K562 (cell line): ENCODE data around the gene SPEF1. TPM values are rescaled to one million over a fixed set of nuclear protein-coding genes. Genes with fewer than 3 reads are reported as not detected.

Experiments used
- ARID2 ChIP-seq: fragments of 450-650 bp; IDR thresholded peaks from 2 replicates; pipeline ENCODE4 v1.6.1; 2017; ENCODE audit warnings: antibody characterized with exemption, mild to moderate bottlenecking
- DNMT1 ChIP-seq: fragments of 450-650 bp; IDR thresholded peaks from 2 replicates; pipeline ENCODE4 v1.6.1; 2016; ENCODE audit warnings: antibody characterized with exemption, mild to moderate bottlenecking
- FOSL1 ChIP-seq: fragments of 200-800 bp; sonication (Bioruptor generic); conservative IDR thresholded peaks from 2 replicates; pipeline ENCODE4 v1.6.1; 2016; ENCODE audit warnings: missing genetic modification characterization, missing compliant biosample characterization
- HDAC8 ChIP-seq: fragments of 450-650 bp; IDR thresholded peaks from 2 replicates; pipeline ENCODE4 v1.6.1; 2016; ENCODE audit warnings: mild to moderate bottlenecking, missing genetic modification characterization, moderate library complexity, missing compliant biosample characterization
- NKRF ChIP-seq: fragments of 450-650 bp; IDR thresholded peaks from 2 replicates; pipeline ENCODE4 v1.6.1; 2016; ENCODE audit warnings: borderline replicate concordance
- PHF8 ChIP-seq: fragments of 200-600 bp; sonication (generic); IDR thresholded peaks from 2 replicates; pipeline ENCODE4 v1.6.1; 2012; ENCODE audit warnings: mixed run types, mild to moderate bottlenecking, inconsistent platforms, low read length, moderate library complexity, borderline replicate concordance
- RCOR1 ChIP-seq, 2 experiments: IDR thresholded peaks; 2 replicates each; pipeline ENCODE4 v1.6.1; 2012; ENCODE audit warnings: low read depth in 2 of 2, low read length in 2 of 2, borderline replicate concordance in 1 of 2, improper control_type of control experiment in 1 of 2
- SMARCA5 ChIP-seq: fragments of 450-650 bp; IDR thresholded peaks from 2 replicates; pipeline ENCODE4 v1.6.1; 2016
- SP2 ChIP-seq: IDR thresholded peaks from 2 replicates; pipeline ENCODE4 v1.6.1; 2011; ENCODE audit warnings: mild to moderate bottlenecking, low read depth, low read length, moderate library complexity; ENCODE audit not compliant: poor library complexity, severe bottlenecking; ENCODE audit errors: extremely low read depth
- SPI1 ChIP-seq: IDR thresholded peaks from 2 replicates; pipeline ENCODE4 v1.6.1; 2011; ENCODE audit warnings: low read depth, low read length, control low read depth, borderline replicate concordance
- TFAP4 ChIP-seq: sonication (generic); formaldehyde crosslinking; IDR thresholded peaks from 2 replicates; pipeline ENCODE4 v1.8.0; 2022; ENCODE audit warnings: missing genetic modification reagents, mild to moderate bottlenecking, moderate library complexity, borderline replicate concordance
- TOE1 ChIP-seq, 2 experiments: fragments of 450-650 bp in 1 of 2; sonication (generic) in 1 of 2; formaldehyde crosslinking in 1 of 2; IDR thresholded peaks; 2 replicates each; pipeline versions ENCODE4 v1.7.1 to v1.8.0; 2016 to 2022; ENCODE audit warnings: borderline replicate concordance in 2 of 2, mild to moderate bottlenecking in 2 of 2, antibody characterized with exemption in 1 of 2, inconsistent platforms in 1 of 2, low read depth in 1 of 2, missing genetic modification reagents in 1 of 2, moderate library complexity in 1 of 2
- ZBTB7A ChIP-seq: IDR thresholded peaks from 2 replicates; pipeline ENCODE4 v1.6.1; 2011; ENCODE audit warnings: low read depth, mild to moderate bottlenecking, low read length, moderate library complexity, borderline replicate concordance; ENCODE audit not compliant: control insufficient read depth
- ZFP1 ChIP-seq: fragments of 450-650 bp; formaldehyde crosslinking; IDR thresholded peaks from 2 replicates; pipeline ENCODE4 v1.4.0; 2020; ENCODE audit warnings: mild to moderate bottlenecking, mixed read lengths
- ZFX ChIP-seq: sonication (generic); formaldehyde crosslinking; IDR thresholded peaks from 2 replicates; pipeline ENCODE4 v1.8.0; 2022; ENCODE audit warnings: mild to moderate bottlenecking, missing genetic modification reagents, moderate library complexity
- ZNF347 ChIP-seq: fragments of 450-650 bp; formaldehyde crosslinking; IDR thresholded peaks from 2 replicates; pipeline ENCODE4 v1.4.0; 2020; ENCODE audit warnings: low read depth, mild to moderate bottlenecking, moderate library complexity
- ZNF583 ChIP-seq: fragments of 250-450 bp; sonication (Bioruptor Pico); IDR thresholded peaks from 2 replicates; pipeline ENCODE4 v1.4.0; 2020
- polyA plus RNA-seq, 8 experiments: library from polyadenylated mRNA; depleted of rRNA in 4 of 8; stranded (reverse) in 5 of 8; unstranded in 3 of 8; fragments of >200 nt; fragmentation: Nextera tagmentation in 2 of 8; fragmentation: Illumina TruSeq in 1 of 8; extraction: Ambion mirVana in 2 of 8; extraction: Trizol in 1 of 8; gene quantifications; 2 replicates each; pipeline versions ENCODE4 v1.2.1 to v1.2.3, GENCODE V29; 2011 to 2014; ENCODE audit warnings: inconsistent platforms in 1 of 8, missing spikeins in 1 of 8
- total RNA-seq, 7 experiments: library from RNA; depleted of rRNA in 6 of 7; stranded (reverse); fragments of >200 nt in 6 of 7; fragmentation: Illumina TruSeq in 2 of 7; extraction: Trizol in 2 of 7; gene quantifications; 2 replicates each; pipeline versions ENCODE4 v1.2.1 to v1.2.3, GENCODE V29; 2011 to 2021; ENCODE audit warnings: low replicate concordance in 1 of 7
- TF ChIP-seq, protein P1 (sequence below): sonication (generic); formaldehyde crosslinking; IDR thresholded peaks from 2 replicates; pipeline ENCODE4 v1.8.0; 2022; ENCODE audit warnings: mild to moderate bottlenecking, missing genetic modification reagents
- TF ChIP-seq, protein P2 (sequence below), 2 experiments: IDR thresholded peaks; 2 replicates each; pipeline ENCODE4 v1.6.1; 2011; ENCODE audit warnings: borderline replicate concordance in 1 of 2, control low read depth in 1 of 2, low read depth in 1 of 2, low read length in 1 of 2, mild to moderate bottlenecking in 1 of 2, mixed read lengths in 1 of 2, moderate library complexity in 1 of 2; ENCODE audit not compliant: insufficient read depth in 1 of 2, insufficient read length in 1 of 2, poor library complexity in 1 of 2, severe bottlenecking in 1 of 2; ENCODE audit errors: extremely low read depth in 1 of 2
- TF ChIP-seq, protein P3 (sequence below): IDR thresholded peaks from 2 replicates; pipeline ENCODE4 v1.6.1; 2011; ENCODE audit warnings: borderline replicate concordance, low read depth, mild to moderate bottlenecking, moderate library complexity, low read length; ENCODE audit not compliant: insufficient read depth, poor library complexity, severe bottlenecking

SPEF1 gene
- total and polyA plus RNA-seq, 9 of the 15 experiments (the other 6 are each of a cell fraction or from before 2014, with no cell fraction given): not detected

GRCh38 chr20:3786126-3786484 lies 4.9 kb upstream of the SPEF1 start (continued):
- TF ChIP-seq ZNF583 (CRISPR knock-in tag): no peak
- TF ChIP-seq, protein P1, sequence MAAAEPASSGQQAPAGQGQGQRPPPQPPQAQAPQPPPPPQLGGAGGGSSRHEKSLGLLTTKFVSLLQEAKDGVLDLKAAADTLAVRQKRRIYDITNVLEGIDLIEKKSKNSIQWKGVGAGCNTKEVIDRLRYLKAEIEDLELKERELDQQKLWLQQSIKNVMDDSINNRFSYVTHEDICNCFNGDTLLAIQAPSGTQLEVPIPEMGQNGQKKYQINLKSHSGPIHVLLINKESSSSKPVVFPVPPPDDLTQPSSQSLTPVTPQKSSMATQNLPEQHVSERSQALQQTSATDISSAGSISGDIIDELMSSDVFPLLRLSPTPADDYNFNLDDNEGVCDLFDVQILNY (CRISPR knock-in tag): no peak
- TF ChIP-seq TOE1 (IDR thresholded peaks at IDR 0.05; ENCODE audit: borderline replicate concordance): no peak
- no peak for TF ChIP-seq TOE1 (CRISPR knock-in tag; IDR thresholded peaks at IDR 0.05; ENCODE audit: borderline replicate concordance, low read depth)
- TF ChIP-seq ARID2: no peak
- peak; percentile 47; the same call in 1 of the 2 replicates for TF ChIP-seq PHF8
- TF ChIP-seq ZNF347 (CRISPR knock-in tag): no peak
- TF ChIP-seq HDAC8 (tag): no peak
- no peak for TF ChIP-seq FOSL1
- no peak for TF ChIP-seq ZFX (CRISPR knock-in tag)
- TF ChIP-seq NKRF: no peak
- TF ChIP-seq SPI1: no peak
- TF ChIP-seq RCOR1 (IDR thresholded peaks at IDR 0.05; ENCODE audit: borderline replicate concordance in 1 of 2, low read depth in 2 of 2, low read length in 2 of 2): no peak
- no peak for TF ChIP-seq SMARCA5
- TF ChIP-seq ZBTB7A: no peak
- TF ChIP-seq, protein P2, sequence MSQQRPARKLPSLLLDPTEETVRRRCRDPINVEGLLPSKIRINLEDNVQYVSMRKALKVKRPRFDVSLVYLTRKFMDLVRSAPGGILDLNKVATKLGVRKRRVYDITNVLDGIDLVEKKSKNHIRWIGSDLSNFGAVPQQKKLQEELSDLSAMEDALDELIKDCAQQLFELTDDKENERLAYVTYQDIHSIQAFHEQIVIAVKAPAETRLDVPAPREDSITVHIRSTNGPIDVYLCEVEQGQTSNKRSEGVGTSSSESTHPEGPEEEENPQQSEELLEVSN (IDR thresholded peaks at IDR 0.05; ENCODE audit: borderline replicate concordance in 1 of 2, extremely low read depth in 1 of 2, insufficient read depth in 1 of 2, insufficient read length in 1 of 2, low read depth in 1 of 2, low read length in 1 of 2, poor library complexity in 1 of 2, severe bottlenecking in 1 of 2): peak; percentile 81 to 82
- no peak for TF ChIP-seq ZFP1 (CRISPR knock-in tag)
- TF ChIP-seq TFAP4 (CRISPR knock-in tag): 0 out of 2 replicates have a peak, but pooled peaks have one; percentile 34
- TF ChIP-seq, protein P3, sequence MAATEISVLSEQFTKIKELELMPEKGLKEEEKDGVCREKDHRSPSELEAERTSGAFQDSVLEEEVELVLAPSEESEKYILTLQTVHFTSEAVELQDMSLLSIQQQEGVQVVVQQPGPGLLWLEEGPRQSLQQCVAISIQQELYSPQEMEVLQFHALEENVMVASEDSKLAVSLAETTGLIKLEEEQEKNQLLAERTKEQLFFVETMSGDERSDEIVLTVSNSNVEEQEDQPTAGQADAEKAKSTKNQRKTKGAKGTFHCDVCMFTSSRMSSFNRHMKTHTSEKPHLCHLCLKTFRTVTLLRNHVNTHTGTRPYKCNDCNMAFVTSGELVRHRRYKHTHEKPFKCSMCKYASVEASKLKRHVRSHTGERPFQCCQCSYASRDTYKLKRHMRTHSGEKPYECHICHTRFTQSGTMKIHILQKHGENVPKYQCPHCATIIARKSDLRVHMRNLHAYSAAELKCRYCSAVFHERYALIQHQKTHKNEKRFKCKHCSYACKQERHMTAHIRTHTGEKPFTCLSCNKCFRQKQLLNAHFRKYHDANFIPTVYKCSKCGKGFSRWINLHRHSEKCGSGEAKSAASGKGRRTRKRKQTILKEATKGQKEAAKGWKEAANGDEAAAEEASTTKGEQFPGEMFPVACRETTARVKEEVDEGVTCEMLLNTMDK: no peak
- TF ChIP-seq DNMT1: no peak
- TF ChIP-seq SP2: no peak
